Mesendoderm (in vitro differentiated cells): ENCODE results near the gene GASK1B.

Experiments used
- DNase-seq: peaks from one replicate; pipeline ENCODE4 v3.0.0; 2013
- H2AK5ac ChIP-seq: 2 replicates; pipeline ENCODE4 v1.6.1; 2013; ENCODE audit warnings: low read length, inconsistent platforms
- H2BK120ac ChIP-seq: 2 replicates; pipeline ENCODE4 v1.6.1; 2013; ENCODE audit warnings: low read depth, mild to moderate bottlenecking, low read length, moderate library complexity, mixed read lengths
- H2BK15ac ChIP-seq: replicated peaks from 2 replicates; pipeline ENCODE4 v1.6.1; 2013; ENCODE audit warnings: low read depth, mild to moderate bottlenecking, moderate library complexity
- H2BK5ac ChIP-seq: 2 replicates; pipeline ENCODE4 v1.6.1; 2013; ENCODE audit warnings: low read length, inconsistent platforms
- H3K18ac ChIP-seq: 2 replicates; pipeline ENCODE4 v1.6.1; 2013; ENCODE audit warnings: mild to moderate bottlenecking, low read length, mixed read lengths
- H3K23ac ChIP-seq: one replicate; pipeline ENCODE4 v1.6.1; 2013; ENCODE audit warnings: low read length
- H3K27ac ChIP-seq: 2 replicates; pipeline ENCODE4 v1.5.1; 2013; ENCODE audit warnings: low read depth, mild to moderate bottlenecking, inconsistent platforms, low read length, moderate library complexity
- H3K27me3 ChIP-seq: 2 replicates; pipeline ENCODE4 v1.6.1; 2013; ENCODE audit warnings: low read length, control low read depth, mild to moderate bottlenecking, inconsistent platforms; ENCODE audit not compliant: insufficient read depth, poor library complexity
- H3K36me3 ChIP-seq: 2 replicates; pipeline ENCODE4 v1.6.1; 2013; ENCODE audit warnings: low read length, inconsistent platforms; ENCODE audit not compliant: control insufficient read depth, insufficient read depth
- H3K4ac ChIP-seq: one replicate; pipeline ENCODE4 v1.6.1; 2013; ENCODE audit warnings: low read depth, mild to moderate bottlenecking, low read length, moderate library complexity
- H3K4me1 ChIP-seq: 2 replicates; pipeline ENCODE4 v1.6.1; 2013; ENCODE audit warnings: low read depth, low read length, inconsistent platforms; ENCODE audit not compliant: control insufficient read depth
- H3K4me2 ChIP-seq: 2 replicates; pipeline ENCODE4 v1.6.1; 2013; ENCODE audit warnings: low read length
- H3K4me3 ChIP-seq: 2 replicates; pipeline ENCODE4 v1.5.1; 2013; ENCODE audit warnings: mild to moderate bottlenecking, low read length
- H3K56ac ChIP-seq: one replicate; pipeline ENCODE4 v1.6.1; 2013; ENCODE audit warnings: low read length
- H3K79me1 ChIP-seq: 2 replicates; pipeline ENCODE4 v1.6.1; 2013; ENCODE audit warnings: low read length, inconsistent platforms
- H3K79me2 ChIP-seq: 2 replicates; pipeline ENCODE4 v1.6.1; 2013; ENCODE audit warnings: mild to moderate bottlenecking, low read length; ENCODE audit not compliant: control insufficient read depth, insufficient read depth
- H3K9ac ChIP-seq: 2 replicates; pipeline ENCODE4 v1.6.1; 2013; ENCODE audit warnings: low read length, inconsistent platforms
- H4K5ac ChIP-seq: one replicate; pipeline ENCODE4 v1.6.1; 2013; ENCODE audit warnings: low read length
- H4K8ac ChIP-seq: one replicate; pipeline ENCODE4 v1.6.1; 2013; ENCODE audit warnings: low read depth, mild to moderate bottlenecking, control low read depth, low read length, moderate library complexity
- WGBS: extraction: QIAGEN DNeasy Blood & Tissue Kit; methylation state at CpG from one replicate; pipeline ENCODE4 v1.1.7; 2013; ENCODE audit warnings: low lambda C conversion rate, missing lambda C conversion rate; ENCODE audit not compliant: insufficient coverage; ENCODE audit errors: extremely low coverage; 5-methylcytosine and 5-hydroxymethylcytosine counted together

The GASK1B gene

DNA sequence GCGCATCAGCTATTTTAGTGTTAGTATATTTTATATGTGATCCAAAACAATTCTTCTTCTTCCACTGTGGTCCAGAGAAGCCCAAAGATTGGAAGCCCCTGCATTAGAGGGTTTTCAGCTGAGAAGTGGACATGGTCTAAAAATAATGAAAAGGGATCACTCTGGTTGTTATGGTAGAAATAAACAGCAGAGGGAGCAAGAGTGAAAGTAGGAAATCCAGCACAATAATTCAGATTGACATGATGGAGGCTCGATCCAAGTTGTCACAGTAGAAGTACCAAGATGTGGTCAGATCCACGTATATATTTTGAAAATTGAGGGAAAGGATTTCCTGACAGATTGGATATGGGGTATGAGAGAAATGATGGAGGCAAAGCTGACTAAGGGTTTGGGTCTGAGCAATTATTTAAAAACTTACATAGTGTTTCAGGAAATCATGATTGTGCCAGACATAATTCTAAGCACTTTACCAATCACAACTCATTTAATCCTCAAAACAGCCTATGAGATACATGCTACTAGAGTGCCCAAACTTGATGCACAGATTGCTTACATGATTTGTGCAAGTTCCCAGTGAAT, 20.4 kb upstream of the GASK1B start:
- H3K4ac ChIP-seq = no peak overlapping the region
- WGBS = no CpG with 5 or more reads among the region's 3 CpGs
- no peaks in the 10 kb centered on the region for H3K79me2 ChIP-seq
- H2BK120ac ChIP-seq = no peak overlapping the region
- no peak overlapping the region for H2BK5ac ChIP-seq
- H3K79me1 ChIP-seq = no peaks in the 10 kb centered on the region
- H3K9ac ChIP-seq = no peak overlapping the region
- no peak overlapping the region for H4K8ac ChIP-seq
- H3K18ac ChIP-seq = no peak overlapping the region
- no peak overlapping the region for H3K27ac ChIP-seq
- no peak overlapping the region for H4K5ac ChIP-seq
- no peak overlapping the region for H3K4me2 ChIP-seq
- no peak overlapping the region for H3K56ac ChIP-seq
- DNase-seq = peak; percentile 36
- no peak overlapping the region for H2AK5ac ChIP-seq
- H3K36me3 ChIP-seq = no peaks in the 10 kb centered on the region
- no peaks in the 10 kb centered on the region for H3K27me3 ChIP-seq
- no peak overlapping the region for H3K4me3 ChIP-seq
- no peak overlapping the region for H2BK15ac ChIP-seq
- no peaks in the 10 kb centered on the region for H3K4me1 ChIP-seq
- H3K23ac ChIP-seq = no peak overlapping the region

DNA sequence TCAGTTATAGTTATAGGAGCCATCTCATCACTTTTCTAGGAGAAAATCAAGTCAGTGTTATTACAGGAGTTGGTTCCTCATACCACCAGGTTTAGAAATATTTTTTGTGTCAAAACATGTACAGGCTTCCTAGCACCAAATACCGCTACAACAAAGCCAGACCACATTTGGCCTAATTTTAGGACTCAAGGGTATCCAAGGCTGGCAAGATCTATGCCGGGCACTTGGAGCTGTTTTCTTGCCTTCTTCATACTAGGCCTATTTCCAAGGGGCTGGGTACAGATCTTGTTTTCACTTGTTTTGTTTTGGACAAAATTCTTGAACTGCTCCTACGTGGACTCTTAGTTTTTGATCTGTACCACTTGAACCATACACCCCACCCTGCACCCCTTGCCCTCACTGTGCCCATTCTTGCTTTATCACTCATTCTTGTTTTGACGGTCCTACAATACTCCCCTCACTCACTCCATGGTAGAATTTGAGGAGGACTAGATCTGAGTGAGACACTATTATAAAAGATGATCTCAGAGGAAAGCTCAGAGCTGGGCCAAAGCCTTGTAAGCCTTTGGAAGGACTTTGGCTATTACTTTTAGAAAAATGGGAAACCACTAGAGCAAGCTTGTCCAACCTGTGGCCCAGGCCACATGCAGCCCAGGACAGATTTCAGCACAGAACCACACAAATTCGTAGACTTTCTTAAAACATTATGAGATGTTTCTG, 19.8 kb upstream of the GASK1B start:
- H2BK15ac ChIP-seq = no peak overlapping the region
- H3K23ac ChIP-seq = no peak overlapping the region
- H3K4me1 ChIP-seq = no peaks in the 10 kb centered on the region
- H3K79me1 ChIP-seq = no peaks in the 10 kb centered on the region
- H3K4me3 ChIP-seq = no peak overlapping the region
- H2BK5ac ChIP-seq = no peak overlapping the region
- no peak overlapping the region for H3K27ac ChIP-seq
- H2BK120ac ChIP-seq = peak overlapping the region; percentile 54
- no peak overlapping the region for H3K18ac ChIP-seq
- no peak for DNase-seq
- H3K36me3 ChIP-seq = no peaks in the 10 kb centered on the region
- H2AK5ac ChIP-seq = no peak overlapping the region
- no peak overlapping the region for H3K9ac ChIP-seq
- H4K5ac ChIP-seq = no peak overlapping the region
- no peak overlapping the region for H3K4me2 ChIP-seq
- H3K27me3 ChIP-seq = no peaks in the 10 kb centered on the region
- WGBS = no CpG with 5 or more reads among the region's 5 CpGs
- no peak overlapping the region for H3K4ac ChIP-seq
- H3K56ac ChIP-seq = no peak overlapping the region
- no peak overlapping the region for H4K8ac ChIP-seq
- H3K79me2 ChIP-seq = no peaks in the 10 kb centered on the region

DNA sequence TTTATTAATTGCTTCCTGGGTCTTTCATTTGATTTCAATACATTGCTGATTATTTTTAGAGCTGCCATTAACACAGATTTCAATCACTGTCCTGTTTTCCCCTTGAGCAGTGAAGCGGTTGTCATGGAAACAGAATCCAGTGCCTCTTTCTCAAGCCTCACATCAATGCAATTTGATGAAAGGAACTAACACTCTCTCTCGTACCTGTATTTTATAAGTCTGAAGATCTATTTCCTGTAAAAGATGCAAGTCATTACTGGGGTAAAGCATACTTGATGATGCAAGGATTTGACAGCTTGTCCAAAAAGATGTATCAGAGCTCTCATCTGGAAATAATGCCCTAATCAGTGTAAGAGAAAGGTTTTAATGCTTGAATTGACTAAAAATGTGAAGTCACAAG, 17.9 kb upstream of the GASK1B start:
- H3K56ac ChIP-seq = no peak overlapping the region
- no peak overlapping the region for H3K9ac ChIP-seq
- no peak overlapping the region for H2BK120ac ChIP-seq
- H3K79me1 ChIP-seq = no peaks in the 10 kb centered on the region
- H4K8ac ChIP-seq = no peak overlapping the region
- no peak overlapping the region for H2BK15ac ChIP-seq
- no peak overlapping the region for H3K18ac ChIP-seq
- H3K4me1 ChIP-seq = no peaks in the 10 kb centered on the region
- no peak overlapping the region for H3K4ac ChIP-seq
- H3K4me3 ChIP-seq = no peak overlapping the region
- no peaks in the 10 kb centered on the region for H3K27me3 ChIP-seq
- H3K27ac ChIP-seq = no peak overlapping the region
- H3K4me2 ChIP-seq = no peak overlapping the region
- no peaks in the 10 kb centered on the region for H3K79me2 ChIP-seq
- no peak overlapping the region for H4K5ac ChIP-seq
- no peak overlapping the region for H3K23ac ChIP-seq
- no peak for DNase-seq
- no peak overlapping the region for H2AK5ac ChIP-seq
- H2BK5ac ChIP-seq = no peak overlapping the region
- WGBS = no CpG with 5 or more reads among the region's 2 CpGs
- no peaks in the 10 kb centered on the region for H3K36me3 ChIP-seq

DNA sequence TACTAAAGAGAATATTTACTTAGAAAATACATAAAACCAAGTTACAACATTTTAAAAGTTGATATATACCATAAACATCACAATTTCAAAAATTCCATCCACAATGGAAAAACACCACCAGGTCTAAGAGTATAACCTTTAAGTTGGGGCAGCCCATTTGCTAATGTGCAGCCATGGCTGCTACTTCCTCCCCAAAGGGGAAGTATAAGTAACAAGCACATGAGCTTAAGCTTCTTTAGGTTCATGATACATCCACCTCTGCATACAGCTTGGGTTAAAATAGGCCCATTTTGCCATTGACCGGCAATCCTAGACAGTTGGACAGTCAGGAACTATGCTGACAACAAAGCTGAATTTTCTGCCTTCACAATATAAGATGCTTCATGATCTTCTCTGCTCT, 16.6 kb upstream of the GASK1B start:
- Histone ChIP-seq H2AK5ac (no peak overlapping the region), H3K4me2 (no peak overlapping the region), H4K8ac (no peak overlapping the region), H2BK5ac (no peak overlapping the region), H3K36me3 (no peaks in the 10 kb centered on the region), H2BK15ac (no peak overlapping the region), H3K79me1 (no peaks in the 10 kb centered on the region), H2BK120ac (no peak overlapping the region), H3K27ac (no peak overlapping the region), H3K4me3 (no peak overlapping the region), H3K4ac (no peak overlapping the region), H3K18ac (no peak overlapping the region), H3K79me2 (no peaks in the 10 kb centered on the region), H3K23ac (no peak overlapping the region), H3K9ac (no peak overlapping the region), H3K27me3 (no peaks in the 10 kb centered on the region), H3K56ac (no peak overlapping the region), H4K5ac (no peak overlapping the region), H3K4me1 (no peaks in the 10 kb centered on the region)
- no CpG with 5 or more reads among the region's 1 CpG for WGBS
- no peak for DNase-seq

DNA sequence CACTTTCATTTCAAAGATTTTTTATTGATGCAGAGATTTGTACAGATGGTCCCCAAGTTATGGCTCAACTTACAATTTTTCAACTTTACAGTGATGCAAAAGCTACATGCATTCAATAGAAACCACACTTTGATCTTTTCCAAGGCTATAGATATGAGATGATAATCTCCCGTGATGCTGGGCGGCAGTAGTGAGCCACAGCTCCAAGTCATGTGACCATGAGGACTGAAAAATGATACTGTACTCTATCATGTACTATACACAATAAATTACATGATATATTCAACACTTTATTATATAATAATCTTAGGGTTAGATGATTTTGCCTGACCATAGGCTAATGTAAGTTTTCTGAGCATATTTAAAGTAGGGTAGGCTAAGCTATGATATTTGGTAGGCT, 14.0 kb upstream of the GASK1B start:
- WGBS = no CpG with 5 or more reads among the region's 2 CpGs
- H3K79me1 ChIP-seq = no peaks in the 10 kb centered on the region
- no peak overlapping the region for H3K9ac ChIP-seq
- no peaks in the 10 kb centered on the region for H3K27me3 ChIP-seq
- H3K4me1 ChIP-seq = no peaks in the 10 kb centered on the region
- no peak overlapping the region for H2BK5ac ChIP-seq
- H2BK120ac ChIP-seq = no peak overlapping the region
- no peak overlapping the region for H3K4ac ChIP-seq
- no peak overlapping the region for H2AK5ac ChIP-seq
- no peak overlapping the region for H3K4me3 ChIP-seq
- no peak overlapping the region for H3K27ac ChIP-seq
- H4K8ac ChIP-seq = no peak overlapping the region
- no peak overlapping the region for H3K18ac ChIP-seq
- no peak overlapping the region for H3K4me2 ChIP-seq
- H3K36me3 ChIP-seq = no peaks in the 10 kb centered on the region
- no peak for DNase-seq
- H3K79me2 ChIP-seq = no peaks in the 10 kb centered on the region
- H2BK15ac ChIP-seq = no peak overlapping the region
- no peak overlapping the region for H3K56ac ChIP-seq
- H3K23ac ChIP-seq = no peak overlapping the region
- H4K5ac ChIP-seq = no peak overlapping the region

DNA sequence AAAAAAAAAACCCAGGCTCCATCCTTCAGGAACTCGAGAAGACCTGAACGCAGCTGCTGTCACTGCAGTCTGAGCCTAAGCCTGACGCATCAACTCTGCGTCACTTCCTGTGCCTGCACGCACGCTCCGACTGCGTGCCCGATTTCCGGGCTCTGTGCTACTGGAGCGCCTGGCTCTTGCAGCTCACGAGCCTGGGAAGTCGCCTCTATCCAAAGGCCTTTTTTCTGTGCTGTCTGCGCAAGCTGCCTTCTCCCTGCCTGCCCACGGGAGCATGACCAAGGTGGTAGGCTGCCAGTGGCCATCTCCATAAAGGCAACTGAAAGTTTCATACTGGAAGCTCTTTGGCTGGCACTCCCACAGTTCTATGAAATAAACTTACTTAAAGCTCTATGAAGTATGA, 9.9 kb upstream of the GASK1B start:
- H3K27ac ChIP-seq = no peak overlapping the region
- no peak overlapping the region for H2AK5ac ChIP-seq
- no peaks in the 10 kb centered on the region for H3K79me2 ChIP-seq
- H3K9ac ChIP-seq = no peak overlapping the region
- H3K23ac ChIP-seq = no peak overlapping the region
- no peak overlapping the region for H3K4me2 ChIP-seq
- no peak overlapping the region for H2BK5ac ChIP-seq
- H3K56ac ChIP-seq = no peak overlapping the region
- no peaks in the 10 kb centered on the region for H3K36me3 ChIP-seq
- H2BK120ac ChIP-seq = no peak overlapping the region
- H3K4ac ChIP-seq = no peak overlapping the region
- no peak overlapping the region for H4K8ac ChIP-seq
- H3K18ac ChIP-seq = no peak overlapping the region
- no peak overlapping the region for H3K4me3 ChIP-seq
- no peak for DNase-seq
- WGBS = no CpG with 5 or more reads among the region's 15 CpGs
- no peaks in the 10 kb centered on the region for H3K27me3 ChIP-seq
- no peak overlapping the region for H2BK15ac ChIP-seq
- H4K5ac ChIP-seq = no peak overlapping the region
- H3K4me1 ChIP-seq = no peaks in the 10 kb centered on the region
- H3K79me1 ChIP-seq = no peaks in the 10 kb centered on the region
